HCT116 (cell line): Measurements from ENCODE around the gene ZNF600. TPM values are rescaled to one million over a fixed set of nuclear protein-coding genes. Genes with fewer than 3 reads are reported as not detected.

ENCODE experiments used
- ATAC-seq: fragments of 200-7000 bp; cut with Tn5 transposase; 2 replicates; pipeline ENCODE4 v1.9.1; 2020; ENCODE audit warnings: mild to moderate bottlenecking, moderate library complexity
- BruUV-seq: library from RNA; stranded (reverse); fragments of 400-500 nt; replicated peaks from 2 replicates; lab custom pipeline; 2021; lab: Mats Ljungman, UMichigan
- CTCF ChIA-PET: fragments of 300-600 bp; sonication (Branson Sonifier 250); formaldehyde crosslinking; loops from one replicate; lab custom pipeline; 2021; ENCODE audit warnings: antibody characterized with exemption; lab: Charles Lee
- POLR2A ChIA-PET: fragments of 300-600, 350-600 bp; sonication (Branson Sonifier 250); formaldehyde crosslinking; loops from one replicate; lab custom pipeline; 2021; ENCODE audit warnings: antibody characterized with exemption; lab: Charles Lee
- RAD21 ChIA-PET, 2 experiments: fragments of 300-600 bp; sonication (Branson Sonifier 250); formaldehyde crosslinking; loops; one replicate each; lab custom pipeline; 2023; ENCODE audit warnings: low total read pairs in 2 of 2; ENCODE audit not compliant: uncharacterized antibody in 2 of 2, unreplicated experiment in 2 of 2, low non-redundant PET in 1 of 2; lab: Charles Lee
- DNase-seq: peaks from one replicate; pipeline ENCODE4 v3.0.0-alpha.2; 2010; ENCODE audit warnings: low read depth, low spot score
- H2AFZ ChIP-seq: fragments of 200-600 bp; shearing (Covaris generic), sonication (generic); 2 replicates; pipeline ENCODE4 v1.6.1; 2017; ENCODE audit warnings: low read depth, mixed run types, mixed read lengths, antibody characterized with exemption, low read length; ENCODE audit not compliant: poor library complexity, severe bottlenecking
- H3K27ac ChIP-seq: 2 replicates; pipeline ENCODE4 v1.5.1; 2012; ENCODE audit warnings: low read depth, low read length
- H3K27me3 ChIP-seq: fragments of 200-600 bp; sonication (generic); 2 replicates; pipeline ENCODE4 v1.6.1; 2016; ENCODE audit warnings: mixed run types, low read length, mixed read lengths; ENCODE audit not compliant: insufficient read depth
- H3K36me3 ChIP-seq, 2 experiments: fragments of 200-500 bp in 1 of 2; fragments of 200-600 bp in 1 of 2; sonication (Bioruptor generic) in 1 of 2; sonication (generic) in 1 of 2; 2 replicates each; pipeline versions ENCODE4 v1.5.1 to v1.6.1; 2014 to 2016; ENCODE audit warnings: low read length in 2 of 2, inconsistent platforms in 1 of 2, mixed read lengths in 1 of 2, mixed run types in 1 of 2; ENCODE audit not compliant: insufficient read depth in 2 of 2, control insufficient read depth in 1 of 2
- H3K4me1 ChIP-seq, 2 experiments: fragments of 200-600 bp in 1 of 2; sonication (generic) in 1 of 2; 2 replicates each; pipeline versions ENCODE4 v1.5.1 to v1.6.1; 2012 to 2017; ENCODE audit warnings: low read length in 2 of 2, inconsistent platforms in 1 of 2, mild to moderate bottlenecking in 1 of 2, mixed read lengths in 1 of 2, mixed run types in 1 of 2, moderate library complexity in 1 of 2; ENCODE audit not compliant: insufficient read depth in 2 of 2, control insufficient read depth in 1 of 2
- H3K4me2 ChIP-seq: fragments of 200-600 bp; sonication (generic); 2 replicates; pipeline ENCODE4 v1.6.1; 2017; ENCODE audit warnings: mixed run types, low read length, mixed read lengths
- H3K4me3 ChIP-seq, 2 experiments: fragments of 200-600 bp in 1 of 2; sonication (generic) in 1 of 2; replicated peaks in 1 of 2; 2 replicates each; pipeline ENCODE4 v1.5.1; 2011 to 2016; ENCODE audit warnings: low read length in 2 of 2, control low read depth in 1 of 2, low read depth in 1 of 2, mild to moderate bottlenecking in 1 of 2, mixed read lengths in 1 of 2, mixed run types in 1 of 2
- H3K79me2 ChIP-seq: fragments of 200-600 bp; sonication (generic); 2 replicates; pipeline ENCODE4 v1.6.1; 2017; ENCODE audit warnings: mild to moderate bottlenecking, mixed run types, low read length, moderate library complexity, mixed read lengths; ENCODE audit not compliant: insufficient read depth
- H3K9ac ChIP-seq: fragments of 200-600 bp; sonication (generic); 2 replicates; pipeline ENCODE4 v1.6.1; 2016; ENCODE audit warnings: low read length, mixed read lengths
- H3K9me2 ChIP-seq: fragments of 200-600 bp; sonication (generic), shearing (Covaris generic); 2 replicates; pipeline ENCODE4 v1.6.1; 2017; ENCODE audit warnings: mixed run types, mild to moderate bottlenecking, moderate library complexity; ENCODE audit not compliant: insufficient read depth
- H3K9me3 ChIP-seq, 2 experiments: fragments of 200-500 bp in 1 of 2; fragments of 200-600 bp in 1 of 2; sonication (Bioruptor generic) in 1 of 2; sonication (generic) in 1 of 2; 2 replicates each; pipeline ENCODE4 v1.6.1; 2014 to 2017; ENCODE audit warnings: low read length in 2 of 2, mixed read lengths in 2 of 2, inconsistent platforms in 1 of 2, low read depth in 1 of 2, mild to moderate bottlenecking in 1 of 2, mixed run types in 1 of 2, moderate library complexity in 1 of 2; ENCODE audit not compliant: control insufficient read depth in 1 of 2, insufficient read depth in 1 of 2
- H4K20me1 ChIP-seq: fragments of 200-600 bp; sonication (generic), shearing (Covaris generic); 2 replicates; pipeline ENCODE4 v1.6.1; 2017; ENCODE audit warnings: mixed run types, mild to moderate bottlenecking, moderate library complexity; ENCODE audit not compliant: insufficient read depth
- CEBPB ChIP-seq: IDR thresholded peaks from 2 replicates; pipeline ENCODE4 v1.6.1; 2012; ENCODE audit warnings: low read depth
- EGR1 ChIP-seq: IDR thresholded peaks from 2 replicates; pipeline ENCODE4 v1.6.1; 2012; ENCODE audit warnings: low read depth
- ELF1 ChIP-seq: IDR thresholded peaks from 2 replicates; pipeline ENCODE4 v1.6.1; 2012; ENCODE audit warnings: low read depth, borderline replicate concordance
- EZH2 ChIP-seq: fragments of 200-600 bp; sonication (generic); IDR thresholded peaks from 2 replicates; pipeline ENCODE4 v1.6.1; 2017; ENCODE audit warnings: antibody characterized with exemption, mixed run types
- EZH2phosphoT487 ChIP-seq: fragments of 200-600 bp; IDR thresholded peaks from 2 replicates; pipeline ENCODE4 v1.6.1; 2018; ENCODE audit warnings: antibody characterized with exemption, borderline replicate concordance
- JUND ChIP-seq: IDR thresholded peaks from 2 replicates; pipeline ENCODE4 v1.6.1; 2012
- SIN3A ChIP-seq: IDR thresholded peaks from 2 replicates; pipeline ENCODE4 v1.6.1; 2012; ENCODE audit warnings: low read depth
- SP1 ChIP-seq: IDR thresholded peaks from 2 replicates; pipeline ENCODE4 v1.6.1; 2012; ENCODE audit warnings: low read depth
- SRF ChIP-seq: IDR thresholded peaks from 2 replicates; pipeline ENCODE4 v1.6.1; 2012; ENCODE audit warnings: low read depth
- TCF7L2 ChIP-seq: IDR thresholded peaks from 2 replicates; pipeline ENCODE4 v1.7.0; 2011; ENCODE audit warnings: borderline replicate concordance, inconsistent platforms; ENCODE audit not compliant: insufficient read depth, insufficient read length; ENCODE audit errors: extremely low read depth
- YY1 ChIP-seq: IDR thresholded peaks from 2 replicates; pipeline ENCODE4 v1.6.1; 2011; ENCODE audit warnings: low read length, low read depth, moderate library complexity, mild to moderate bottlenecking; ENCODE audit not compliant: insufficient replicate concordance; ENCODE audit errors: extremely low read depth
- ZNF274 ChIP-seq: fragments of 200-500 bp; sonication (Bioruptor generic); IDR thresholded peaks from 2 replicates; pipeline ENCODE4 v1.6.1; 2014; ENCODE audit warnings: mild to moderate bottlenecking, low read depth, low read length, inconsistent platforms
- intact Hi-C: fragments of 100-400 bp; cut with micrococcal nuclease; formaldehyde crosslinking; loops from 2 replicates; pipeline ENCODE4 v1.10.0; 2022
- total RNA-seq: library from RNA; stranded (reverse); gene quantifications from one replicate; pipeline ENCODE4 v1.2.1, GENCODE V29; 2021; ENCODE audit not compliant: unreplicated experiment
- TF ChIP-seq, protein P1 (sequence below): IDR thresholded peaks from 2 replicates; pipeline ENCODE4 v1.6.1; 2012

Gene ZNF600
- total RNA-seq, 1 experiment from 2014 or later = 12.7 TPM

DNA sequence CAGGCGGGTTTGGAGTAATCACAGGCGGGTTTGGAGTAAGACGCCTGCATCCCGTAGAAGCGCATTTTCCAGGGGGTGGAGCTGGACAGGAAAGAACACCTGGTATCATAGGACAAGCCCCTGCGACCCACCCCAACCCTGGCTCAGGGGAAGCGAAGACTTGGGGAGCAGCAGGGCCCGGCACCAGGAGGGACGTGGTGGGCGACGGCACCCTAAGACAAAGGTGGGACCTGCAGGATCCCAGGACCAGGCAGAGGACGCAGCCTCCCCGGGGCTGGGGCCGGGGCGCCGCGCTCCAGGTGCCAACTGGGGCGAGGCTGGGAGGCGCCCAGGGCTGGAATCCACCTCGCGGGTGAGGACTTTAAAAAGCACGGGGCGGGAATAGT lies 520 bp downstream of the ZNF600 start:
- Histone ChIP-seq H3K9ac (peak overlapping the region; percentile 70), H4K20me1 (no peaks in the 10 kb centered on the region), H3K9me2 (no peaks in the 10 kb centered on the region), H3K4me3 (peak overlapping the region; percentile 74 to 76), H3K79me2 (peaks cover 6% of the 10 kb centered on the region; the same call in 1 of the 2 replicates), H2AFZ (no peak overlapping the region), H3K36me3 (0 out of 4 replicates have a peak, but pooled peaks cover 0 to 4% of the 10 kb centered on the region in 2 experiments), H3K9me3 (0 out of 4 replicates have a peak, but pooled peaks cover 0 to 3% of the 10 kb centered on the region in 2 experiments), H3K4me2 (peak overlapping the region; percentile 82), H3K27me3 (no peaks in the 10 kb centered on the region), H3K4me1 (peaks cover 0 to 10% of the 10 kb centered on the region in 2 experiments; a peak in 3 of 4 replicates), H3K27ac (peak overlapping the region; percentile 23; the same call in 1 of the 2 replicates)
- TSS peak; percentile 74 for BruUV-seq
- no peak for TF ChIP-seq SP1
- no peak for TF ChIP-seq SRF
- no peak for TF ChIP-seq EZH2phosphoT487
- no peak for TF ChIP-seq SIN3A
- no peak for TF ChIP-seq JUND
- TF ChIP-seq, protein P1, sequence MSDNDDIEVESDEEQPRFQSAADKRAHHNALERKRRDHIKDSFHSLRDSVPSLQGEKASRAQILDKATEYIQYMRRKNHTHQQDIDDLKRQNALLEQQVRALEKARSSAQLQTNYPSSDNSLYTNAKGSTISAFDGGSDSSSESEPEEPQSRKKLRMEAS = no peak
- no peak for TF ChIP-seq EZH2
- no peak for TF ChIP-seq YY1
- TF ChIP-seq TCF7L2 = no peak
- no peak for TF ChIP-seq CEBPB
- no peak for TF ChIP-seq ELF1
- no peak for TF ChIP-seq EGR1
- no peak for TF ChIP-seq ZNF274
- ChIA-PET POLR2A (no interaction called here), RAD21 (no interaction called here), CTCF (no interaction called here)
- ATAC-seq = peak; percentile 59
- DNase-seq = no peak
- intact Hi-C loops = no loop called here
